RWPE1 (cell line): Measurements from ENCODE around the gene HOXB6.

Experiments
- CTCF ChIA-PET: fragments of 350-600 bp; sonication (Branson Sonifier 250); formaldehyde crosslinking; extraction: SDS; loops from one replicate; lab custom pipeline; 2021; lab: Yijun Ruan, JAX
- POLR2A ChIA-PET: fragments of 400-600 bp; formaldehyde crosslinking; extraction: SDS; loops from one replicate; lab custom pipeline; 2020; ENCODE audit warnings: antibody characterized with exemption; ENCODE audit not compliant: low non-redundant PET; lab: Yijun Ruan, JAX
- DNase-seq: peaks from one replicate; pipeline ENCODE4 v3.0.0; 2012; ENCODE audit warnings: low spot score
- H3K27ac ChIP-seq: fragments of 450-650 bp; 2 replicates; pipeline ENCODE4 v1.5.1; 2017
- CTCF ChIP-seq: fragments of 450-650 bp; conservative IDR thresholded peaks from 2 replicates; pipeline ENCODE4 v1.5.1; 2017; ENCODE audit warnings: low read depth, mild to moderate bottlenecking

The HOXB6 gene

GRCh38 chr17:48644910-48645557 lies 40.2 kb upstream of the HOXB6 start:
- no peak for TF ChIP-seq CTCF
- POLR2A ChIA-PET, result no interaction called here
- H3K27ac ChIP-seq, result no peak overlapping the region
- CTCF ChIA-PET, result no interaction called here
- no peak for DNase-seq

- ChIA-PET CTCF (no interaction called here), POLR2A (no interaction called here)
- no peak for DNase-seq
- no peak for TF ChIP-seq CTCF
- no peak overlapping the region for H3K27ac ChIP-seq
Measured at GRCh38 chr17:48644159-48644558, 39.4 kb upstream of the HOXB6 start.

- no peak for TF ChIP-seq CTCF
- no peak for DNase-seq
- H3K27ac ChIP-seq, result no peak overlapping the region
- POLR2A ChIA-PET, result no interaction called here
- CTCF ChIA-PET, result no interaction called here
Measured at GRCh38 chr17:48643697-48644012, 38.9 kb upstream of the HOXB6 start.

- CTCF ChIA-PET, result interaction anchor here (0.6 kb wide), 1 partner anchor 165 kb away, joined by 3 read pairs; no protein-coding TSS in a partner anchor
Measured at GRCh38 chr17:48642843-48643696, 38.3 kb upstream of the HOXB6 start.

GRCh38 chr17:48642059-48642842 lies 37.5 kb upstream of the HOXB6 start:
- no peak for DNase-seq
- ChIA-PET POLR2A (no interaction called here), CTCF (interaction anchor here (0.6 kb wide), 1 partner anchor 166 kb away, joined by 3 read pairs; no protein-coding TSS in a partner anchor)
- TF ChIP-seq CTCF, result no peak
- no peak overlapping the region for H3K27ac ChIP-seq

More at GRCh38 chr17:48642843-48643696, 38.3 kb upstream of the HOXB6 start:
- DNase-seq, result no peak
- POLR2A ChIA-PET, result no interaction called here
- no peak for TF ChIP-seq CTCF
- H3K27ac ChIP-seq, result no peak overlapping the region

- ChIA-PET POLR2A (no interaction called here), CTCF (interaction anchor here (1.3 kb wide), 1 partner anchor 217 kb away, joined by 6 read pairs; no protein-coding TSS in a partner anchor)
- no peak overlapping the region for H3K27ac ChIP-seq
- DNase-seq, result no peak
- no peak for TF ChIP-seq CTCF
Measured at GRCh38 chr17:48641541-48642058, 36.8 kb upstream of the HOXB6 start.
